Liver (tissue), 9 donors: ENCODE results near the gene GPR18. TPM values are rescaled to one million over a fixed set of nuclear protein-coding genes. Genes with fewer than 3 reads are reported as not detected.
A peak's percentile ranks its signal among the peaks of the same experiment; 100 is the strongest.

Experiments
- DNase-seq: peaks from one replicate; pipeline ENCODE4 v3.0.0-alpha.2; 2017; ENCODE audit warnings: low spot score
- H3K27ac ChIP-seq, 2 donors: one replicate each; pipeline ENCODE4 v1.7.0; 2013; ENCODE audit warnings: inconsistent platforms in 2 of 2, low read length in 2 of 2, control low read depth in 1 of 2, low read depth in 1 of 2, mild to moderate bottlenecking in 1 of 2
- H3K27me3 ChIP-seq, 4 donors: one replicate each; pipeline versions ENCODE4 v1.6.1 to v1.7.0; 2013; ENCODE audit warnings: low read length in 3 of 4, inconsistent platforms in 1 of 4, mild to moderate bottlenecking in 1 of 4, moderate library complexity in 1 of 4; ENCODE audit not compliant: control insufficient read depth in 4 of 4, insufficient read depth in 4 of 4
- H3K36me3 ChIP-seq, 4 donors: one replicate each; pipeline versions ENCODE4 v1.6.1 to v1.7.0; 2013; ENCODE audit warnings: low read length in 3 of 4, mild to moderate bottlenecking in 3 of 4, low read depth in 1 of 4, moderate library complexity in 1 of 4; ENCODE audit not compliant: control insufficient read depth in 4 of 4, insufficient read depth in 3 of 4
- H3K4me1 ChIP-seq, 4 donors: one replicate each; pipeline versions ENCODE4 v1.6.1 to v1.7.0; 2013; ENCODE audit warnings: low read length in 3 of 4, mild to moderate bottlenecking in 3 of 4, moderate library complexity in 1 of 4; ENCODE audit not compliant: control insufficient read depth in 4 of 4, insufficient read depth in 4 of 4
- H3K4me3 ChIP-seq, 3 donors: one replicate each; pipeline versions ENCODE4 v1.6.1 to v1.7.0; 2013; ENCODE audit warnings: low read length in 3 of 3, control low read depth in 1 of 3, low read depth in 1 of 3, mild to moderate bottlenecking in 1 of 3
- H3K9ac ChIP-seq, 2 donors: one replicate each; pipeline ENCODE4 v1.7.0; 2013; ENCODE audit warnings: low read length in 2 of 2, mild to moderate bottlenecking in 2 of 2, moderate library complexity in 2 of 2, control low read depth in 1 of 2, low read depth in 1 of 2
- H3K9me3 ChIP-seq, 4 donors: one replicate each; pipeline versions ENCODE4 v1.6.1 to v1.7.0; 2013; ENCODE audit warnings: low read length in 3 of 4; ENCODE audit not compliant: control insufficient read depth in 4 of 4
- CTCF ChIP-seq: fragments of 150-350 bp; IDR thresholded peaks from 2 replicates; pipeline ENCODE4 v1.5.1; 2017; ENCODE audit warnings: improper control_type of control experiment, low read depth, low read length; ENCODE audit not compliant: missing input control
- EGR1 ChIP-seq, 2 donors: IDR thresholded peaks; 2 replicates each; pipeline ENCODE4 v1.6.1; 2016 to 2018; ENCODE audit warnings: antibody characterized with exemption in 2 of 2, low read depth in 2 of 2
- GABPA ChIP-seq, 2 donors: IDR thresholded peaks in 1 of 2; conservative IDR thresholded peaks in 1 of 2; 2 replicates each; pipeline ENCODE4 v1.6.1; 2016; ENCODE audit warnings: antibody characterized with exemption in 2 of 2, mild to moderate bottlenecking in 1 of 2, moderate library complexity in 1 of 2
- HNF4A ChIP-seq, 2 donors: conservative IDR thresholded peaks; 2 replicates each; pipeline ENCODE4 v1.6.1; 2016; ENCODE audit warnings: antibody characterized with exemption in 2 of 2, mild to moderate bottlenecking in 2 of 2
- HNF4G ChIP-seq: IDR thresholded peaks from 2 replicates; pipeline ENCODE4 v1.6.1; 2016; ENCODE audit warnings: antibody characterized with exemption
- MAX ChIP-seq: IDR thresholded peaks from 2 replicates; pipeline ENCODE4 v1.6.1; 2016; ENCODE audit warnings: antibody characterized with exemption
- NR2F2 ChIP-seq: IDR thresholded peaks from 2 replicates; pipeline ENCODE4 v1.6.1; 2016; ENCODE audit warnings: antibody characterized with exemption
- RAD21 ChIP-seq, 2 donors: IDR thresholded peaks; 2 replicates each; pipeline ENCODE4 v1.6.1; 2016; ENCODE audit warnings: antibody characterized with exemption in 2 of 2, mild to moderate bottlenecking in 2 of 2
- REST ChIP-seq: IDR thresholded peaks from 2 replicates; pipeline ENCODE4 v1.6.1; 2016; ENCODE audit warnings: antibody characterized with exemption, mild to moderate bottlenecking
- SP1 ChIP-seq: IDR thresholded peaks from 2 replicates; pipeline ENCODE4 v1.6.1; 2018; ENCODE audit warnings: antibody characterized with exemption, mild to moderate bottlenecking
- TAF1 ChIP-seq: conservative IDR thresholded peaks from 2 replicates; pipeline ENCODE4 v1.6.1; 2016; ENCODE audit warnings: antibody characterized with exemption, mild to moderate bottlenecking
- YY1 ChIP-seq: IDR thresholded peaks from 2 replicates; pipeline ENCODE4 v1.6.1; 2016; ENCODE audit warnings: antibody characterized with exemption, mild to moderate bottlenecking
- WGBS: extraction: QIAGEN DNeasy Blood & Tissue Kit; methylation state at CpG from one replicate; pipeline ENCODE4 v1.1.7; 2013; 5-methylcytosine and 5-hydroxymethylcytosine counted together
- polyA plus RNA-seq, 2 donors: library from polyadenylated mRNA; stranded (reverse) in 1 of 2; unstranded in 1 of 2; fragments of 200-250 nt in 1 of 2; fragments of >200 nt in 1 of 2; fragmentation: Nextera tagmentation in 1 of 2; extraction: Ambion mirVana in 1 of 2; gene quantifications; one replicate each; pipeline versions ENCODE4 v1.2.1 to v1.2.3, GENCODE V29; 2013 to 2015
- total RNA-seq, 2 donors: library from RNA; depleted of rRNA; stranded (reverse); fragments of >200 nt; gene quantifications; one replicate each; pipeline ENCODE4 v1.2.3, GENCODE V29; 2014
- donor health status: healthy.
- donor health status: healthy.
- donor health status: healthy.
- donor health status: healthy.
- donor health status: healthy.

Gene GPR18
- total and polyA plus RNA-seq, 4 donors: 0.13 to 1.0 (median 0.41) TPM

GRCh38 chr13:99270518-99270917 lies 12.3 kb upstream of the GPR18 start:
- Histone ChIP-seq H3K36me3 (peaks cover 0 to 4% (median 3%) of the 10 kb centered on the region in 4 donors), H3K27me3 (no peaks in the 10 kb centered on the region), H3K27ac (no peak overlapping the region), H3K9me3 (peaks cover 0 to 3% (median 0%) of the 10 kb centered on the region in 4 donors), H3K4me1 (no peaks in the 10 kb centered on the region), H3K9ac (no peak overlapping the region), H3K4me3 (no peak overlapping the region)
- 84% methylated on average over 2 of the region's 2 CpGs for WGBS
- TF ChIP-seq REST (no peak), GABPA (IDR thresholded peaks at IDR 0.05 in 1 of 2, conservative IDR thresholded peaks at IDR 0.05 in 1 of 2) (no peak), EGR1 (IDR thresholded peaks at IDR 0.05; ENCODE audit: low read depth in 2 of 2) (no peak), NR2F2 (no peak), HNF4G (no peak)
- DNase-seq: no peak

GRCh38 chr13:99269627-99270241 lies 11.6 kb upstream of the GPR18 start:
- H3K27me3 ChIP-seq: no peaks in the 10 kb centered on the region
- H3K9ac ChIP-seq: no peak overlapping the region
- no peak overlapping the region for H3K27ac ChIP-seq
- peaks cover 0 to 5% (median 3%) of the 10 kb centered on the region in 4 donors for H3K36me3 ChIP-seq
- TF ChIP-seq RAD21 (IDR thresholded peaks at IDR 0.05) (peak; percentile 92 to 93), TAF1 (no peak), CTCF (peak; percentile 76)
- peaks cover 0 to 3% (median 0%) of the 10 kb centered on the region in 4 donors for H3K9me3 ChIP-seq
- WGBS: 64% methylated on average over 3 of the region's 3 CpGs
- no peak overlapping the region for H3K4me3 ChIP-seq
- DNase-seq: no peak
- H3K4me1 ChIP-seq: no peaks in the 10 kb centered on the region

- Histone ChIP-seq H3K27me3 (no peaks in the 10 kb centered on the region), H3K9me3 (peaks cover 0 to 3% (median 0%) of the 10 kb centered on the region in 4 donors), H3K27ac (no peak overlapping the region), H3K36me3 (peaks cover 0 to 8% (median 2%) of the 10 kb centered on the region in 4 donors), H3K4me1 (no peaks in the 10 kb centered on the region), H3K4me3 (no peak overlapping the region), H3K9ac (no peak overlapping the region)
- TF ChIP-seq YY1 (no peak), HNF4A (conservative IDR thresholded peaks at IDR 0.05) (no peak), MAX (no peak), SP1 (no peak)
- WGBS: 91% methylated on average over 3 of the region's 3 CpGs
- DNase-seq: no peak
Observed at GRCh38 chr13:99268822-99269221, 10.6 kb upstream of the GPR18 start.
